ENCODE measurements around the gene NBPF12. TPM values are rescaled to one million over a fixed set of nuclear protein-coding genes. Genes with fewer than 3 reads are reported as not detected.
"Not testable (repeated sequence)": the region's sequence is repeated elsewhere in the genome, so short reads cannot be mapped to it uniquely, and the experiment has no call there.

The NBPF12 gene
- total and polyA plus RNA-seq, 8 donors, result 6.0 to 217 (median 27.0) TPM

GRCh38 chr1:146934390-146935223 lies 3.5 kb upstream of the NBPF12 start:
- H3K4me1 ChIP-seq; H3K36me3 ChIP-seq; H3K4me3 ChIP-seq; H3K9me3 ChIP-seq; intact Hi-C loops (cut with DNase I; ENCODE audit: low total_unique reads); H3K27ac ChIP-seq; H3K27me3 ChIP-seq: not testable (repeated sequence)
- DNase-seq, result peak in 1 of 2 donors; percentile 9
- WGBS, 5 donors, result 33 to 43% (median 36%) methylated on average over 1 to 7 of the region's 8 CpGs

DNA sequence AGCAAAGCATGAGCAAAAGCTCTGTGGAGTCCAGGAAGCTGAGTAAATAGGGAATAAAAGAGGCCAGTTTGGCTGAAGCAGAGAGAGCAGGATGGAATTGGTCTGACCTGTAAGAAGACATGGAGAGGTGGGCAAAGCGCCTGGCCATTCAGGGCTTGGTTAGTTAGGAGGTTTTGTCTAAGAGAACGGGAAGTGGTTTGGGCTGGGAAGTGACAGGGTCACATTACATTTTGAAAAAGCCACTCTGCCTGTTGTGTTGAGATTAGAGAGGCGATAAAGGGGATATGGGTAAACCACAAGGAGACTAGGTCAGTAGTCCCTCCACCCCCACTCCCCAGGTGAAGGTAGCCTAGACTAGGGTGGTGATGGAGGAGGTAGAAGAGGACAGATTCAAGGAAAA lies 662 bp upstream of the NBPF12 start:
- H3K36me3 ChIP-seq; H3K4me3 ChIP-seq; H3K27me3 ChIP-seq; H3K9me3 ChIP-seq; DNase-seq; H3K27ac ChIP-seq; intact Hi-C loops (cut with DNase I; ENCODE audit: low total_unique reads): not testable (repeated sequence)
- peaks cover 0 to 11% (median 2%) of the 10 kb centered on the region in 4 donors for H3K4me1 ChIP-seq
- 67 to 81% (median 69%) methylated on average over 2 to 3 of the region's 3 CpGs; no CpG with 5 or more reads in 2 of the 5 donors for WGBS, 5 donors

DNA sequence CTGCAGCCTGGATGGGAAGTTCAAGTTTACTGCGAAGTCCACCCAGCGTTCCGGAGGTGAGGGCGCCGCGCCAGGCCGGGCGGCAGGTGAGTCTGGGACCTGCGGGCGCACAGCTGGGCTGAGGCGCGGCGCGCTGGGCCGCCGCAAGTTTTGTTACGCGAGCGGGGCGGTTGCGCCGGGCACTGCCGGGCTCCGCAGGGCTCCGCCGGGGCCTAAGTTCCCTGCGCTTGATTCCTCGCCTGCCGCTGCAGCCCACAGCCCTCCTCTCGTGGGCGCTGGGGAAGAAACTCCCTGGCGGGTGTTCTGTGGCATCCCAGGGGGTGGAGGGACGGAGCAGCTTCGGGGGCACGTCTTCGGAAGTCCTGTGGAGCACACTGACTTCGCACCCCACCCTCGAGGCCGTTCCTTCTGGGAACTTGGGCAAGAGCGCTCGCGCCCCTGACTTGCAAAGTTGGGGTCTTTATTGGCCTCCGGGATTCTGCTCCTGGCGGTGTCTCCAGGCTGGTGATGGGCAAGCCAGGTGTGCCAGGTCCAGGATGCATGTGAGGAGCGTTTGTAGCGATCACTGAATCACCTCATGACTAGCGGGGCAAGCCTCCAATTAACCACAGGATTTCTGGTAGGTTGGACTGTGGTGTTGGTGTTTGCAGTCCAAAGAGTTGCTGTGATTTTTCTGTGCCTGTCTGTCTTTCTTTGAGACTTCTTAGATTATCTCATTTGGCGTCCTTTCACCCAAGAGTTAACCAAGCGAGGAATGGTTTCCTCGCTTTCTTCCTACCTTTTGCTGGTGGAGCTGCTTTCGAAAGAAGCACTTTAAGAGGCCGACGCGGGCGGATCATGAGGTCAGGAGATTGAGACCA lies 1.0 kb downstream of the NBPF12 start:
- H3K36me3 ChIP-seq; intact Hi-C loops (cut with DNase I; ENCODE audit: low total_unique reads); H3K9me3 ChIP-seq; H3K27me3 ChIP-seq: not testable (repeated sequence)
- Histone ChIP-seq H3K4me1 (peaks cover 0 to 11% (median 2%) of the 10 kb centered on the region in 4 donors), H3K27ac (peak overlapping the region; percentile 71 to 92 (median 91)), H3K4me3 (peak overlapping the region; percentile 78 to 85 (median 81))
- 3 to 21% (median 6%) methylated on average over 8 to 55 of the region's 55 CpGs for whole genome bisulfite sequencing, 5 donors
- peak; percentile 66 to 70 for DNase-seq

DNA sequence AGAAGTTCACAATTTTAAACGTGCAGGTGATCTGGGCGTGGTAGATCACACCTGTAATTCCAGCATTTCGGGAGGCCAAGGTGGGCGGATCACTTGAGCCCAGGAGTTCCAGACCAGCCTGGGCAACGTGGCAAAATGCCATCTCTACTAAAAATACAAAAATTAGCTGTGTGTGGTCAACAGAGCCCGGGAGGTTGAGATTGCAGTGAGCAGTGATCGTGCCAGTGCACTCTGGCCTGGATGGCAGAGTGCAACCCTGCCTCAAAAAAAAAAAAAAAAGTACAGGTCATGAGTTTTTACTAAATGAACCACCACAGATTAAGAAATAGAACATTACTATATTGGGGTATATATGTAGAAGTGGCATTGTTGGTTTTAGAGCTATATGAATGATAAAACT lies 2.2 kb downstream of the NBPF12 start:
- peak overlapping the region in 1 of 4 donors; percentile 82 for H3K4me3 ChIP-seq
- DNase-seq; intact Hi-C loops (cut with DNase I; ENCODE audit: low total_unique reads); H3K9me3 ChIP-seq; H3K27ac ChIP-seq; H3K27me3 ChIP-seq: not testable (repeated sequence)
- 18 to 27% (median 26%) methylated on average over 2 to 4 of the region's 7 CpGs for WGBS, 5 donors
- peaks cover 0 to 10% (median 5%) of the 10 kb centered on the region in 4 donors for H3K36me3 ChIP-seq
- peaks cover 0 to 11% (median 2%) of the 10 kb centered on the region in 4 donors for H3K4me1 ChIP-seq

DNA sequence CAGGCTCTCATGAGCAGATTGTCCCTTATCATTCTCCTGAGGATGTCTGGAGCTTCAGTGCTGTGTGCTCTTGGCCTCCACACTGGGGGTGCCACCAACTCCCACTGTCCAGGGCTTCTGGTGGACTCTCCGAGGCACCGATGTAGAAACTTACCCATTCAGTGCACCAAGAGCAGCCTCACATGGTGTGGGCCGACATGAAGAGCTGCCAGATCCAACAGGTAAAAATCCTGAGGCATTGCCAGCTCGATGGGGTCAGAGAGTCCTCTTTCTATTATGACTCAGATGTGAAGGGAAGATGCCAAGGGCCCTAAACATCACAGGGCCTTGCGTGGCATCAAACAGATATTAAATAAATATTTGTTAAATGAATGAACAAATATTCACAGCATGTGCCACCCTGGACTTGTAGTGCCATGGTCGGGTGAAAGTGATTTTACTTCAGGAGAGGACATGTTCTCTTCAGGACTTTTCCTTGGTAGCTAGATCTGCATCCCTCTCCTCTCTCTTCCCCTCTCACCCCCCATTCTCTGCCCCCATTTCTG lies 5.3 kb downstream of the NBPF12 start:
- 58 to 76% (median 69%) methylated on average over 3 to 6 of the region's 6 CpGs for WGBS, 5 donors

DNA sequence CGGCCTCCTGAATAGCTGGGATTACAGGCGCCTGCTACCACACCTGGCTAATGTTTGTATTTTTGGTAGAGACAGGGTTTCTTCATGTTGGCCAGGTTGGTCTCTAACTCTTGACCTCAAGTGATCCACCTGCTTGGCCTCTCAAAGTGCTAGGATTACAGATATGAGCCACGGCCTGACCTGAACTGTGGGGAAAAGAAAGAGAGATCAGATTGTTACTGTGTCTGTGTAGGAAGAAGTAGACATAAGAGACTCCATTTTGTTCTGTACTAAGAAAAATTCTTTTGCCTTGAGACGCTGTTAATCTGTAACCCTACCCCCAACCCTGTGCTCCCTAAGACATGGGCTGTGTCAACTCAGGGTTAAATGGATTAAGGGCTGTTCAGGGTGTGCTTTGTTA lies 10.0 kb downstream of the NBPF12 start:
- H3K9me3 ChIP-seq; H3K4me3 ChIP-seq; H3K27ac ChIP-seq; H3K27me3 ChIP-seq; H3K4me1 ChIP-seq; intact Hi-C loops (cut with DNase I; ENCODE audit: low total_unique reads); DNase-seq: not testable (repeated sequence)
- peaks cover 0 to 35% (median 19%) of the 10 kb centered on the region in 4 donors for H3K36me3 ChIP-seq
- 90 to 97% (median 91%) methylated on average over 3 of the region's 4 CpGs for WGBS, 5 donors

More for the DNA sequence above, 5.3 kb downstream of the NBPF12 start:
- H3K9me3 ChIP-seq; H3K27me3 ChIP-seq; intact Hi-C loops (cut with DNase I; ENCODE audit: low total_unique reads); DNase-seq; H3K4me3 ChIP-seq; H3K27ac ChIP-seq: not testable (repeated sequence)
- H3K4me1 ChIP-seq, result peaks cover 0 to 11% (median 4%) of the 10 kb centered on the region in 4 donors
- peaks cover 0 to 21% (median 9%) of the 10 kb centered on the region in 4 donors for H3K36me3 ChIP-seq

DNA sequence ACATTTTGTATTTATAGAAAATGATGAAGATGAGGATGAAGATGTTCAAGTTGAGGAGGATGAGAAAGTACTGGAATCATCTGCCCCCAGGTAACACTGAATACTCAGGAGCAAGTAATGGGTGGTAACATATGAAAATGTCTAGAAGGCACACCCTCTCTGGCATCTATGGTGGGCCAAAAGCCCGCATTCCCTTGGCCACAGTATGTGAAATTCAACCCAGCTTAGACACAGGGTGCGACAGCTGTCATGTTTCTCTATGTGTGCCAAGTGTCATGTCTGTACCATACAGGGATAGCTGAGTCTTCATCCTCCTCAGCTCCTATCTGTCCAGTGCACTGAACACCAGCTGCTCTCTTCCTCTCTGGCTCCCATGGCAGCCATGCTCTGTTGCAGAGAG lies 26.2 kb downstream of the NBPF12 start:
- DNase-seq; H3K27ac ChIP-seq; intact Hi-C loops (cut with DNase I; ENCODE audit: low total_unique reads); H3K4me1 ChIP-seq; H3K27me3 ChIP-seq; H3K9me3 ChIP-seq; H3K4me3 ChIP-seq: not testable (repeated sequence)
- peaks cover 2 to 49% (median 41%) of the 10 kb centered on the region in 4 donors for H3K36me3 ChIP-seq
- WGBS, 5 donors, result 75 to 100% (median 84%) methylated on average over 1 to 2 of the region's 2 CpGs

DNA sequence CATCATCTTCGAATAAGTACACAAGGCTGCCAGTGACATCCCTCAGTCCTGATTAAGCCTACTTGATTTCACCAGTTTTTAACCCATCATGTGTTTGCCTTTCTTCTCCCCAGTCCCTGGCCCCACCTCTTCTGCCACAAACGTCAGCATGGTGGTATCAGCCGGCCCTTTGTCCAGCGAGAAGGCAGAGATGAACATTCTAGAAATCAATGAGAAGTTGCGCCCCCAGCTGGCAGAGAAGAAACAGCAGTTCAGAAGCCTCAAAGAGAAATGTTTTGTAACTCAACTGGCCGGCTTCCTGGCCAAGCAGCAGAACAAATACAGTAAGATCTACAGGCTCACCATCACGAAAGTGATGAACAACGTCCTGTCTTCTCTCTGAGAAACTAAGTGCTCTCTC lies 28.2 kb downstream of the NBPF12 start:
- H3K27ac ChIP-seq; H3K4me3 ChIP-seq; H3K4me1 ChIP-seq; H3K27me3 ChIP-seq; H3K9me3 ChIP-seq; intact Hi-C loops (cut with DNase I; ENCODE audit: low total_unique reads); DNase-seq: not testable (repeated sequence)
- peaks cover 6 to 60% (median 51%) of the 10 kb centered on the region in 4 donors for H3K36me3 ChIP-seq
- WGBS, 5 donors, result 23 to 38% (median 29%) methylated on average over 5 to 7 of the region's 8 CpGs
- TF ChIP-seq CTCF (IDR thresholded peaks at IDR 0.05), result peak in 2 of 7 experiments; percentile 16 to 17

DNA sequence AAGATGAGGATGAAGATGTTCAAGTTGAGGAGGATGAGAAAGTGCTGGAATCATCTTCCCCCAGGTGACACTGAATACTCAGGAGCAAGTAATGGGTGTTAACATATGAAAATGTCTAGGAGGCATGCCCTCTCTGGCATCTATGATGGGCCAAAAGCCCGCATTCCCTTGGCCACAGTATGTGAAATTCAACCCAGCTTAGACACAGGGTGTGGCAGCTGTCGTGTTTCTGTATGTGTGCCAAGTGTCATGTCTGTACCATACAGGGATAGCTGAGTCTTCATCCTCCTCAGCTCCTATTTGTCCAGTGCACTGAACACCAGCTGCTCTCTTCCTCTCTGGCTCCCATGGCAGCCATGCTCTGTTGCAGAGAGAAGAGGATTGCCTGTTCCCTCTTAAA lies 32.5 kb downstream of the NBPF12 start:
- H3K4me3 ChIP-seq; H3K9me3 ChIP-seq; H3K27ac ChIP-seq; intact Hi-C loops (cut with DNase I; ENCODE audit: low total_unique reads); DNase-seq; H3K27me3 ChIP-seq; H3K4me1 ChIP-seq: not testable (repeated sequence)
- H3K36me3 ChIP-seq, result peaks cover 10 to 53% (median 31%) of the 10 kb centered on the region in 4 donors
- 69 to 100% (median 76%) methylated on average over 2 of the region's 2 CpGs for WGBS, 5 donors

DNA sequence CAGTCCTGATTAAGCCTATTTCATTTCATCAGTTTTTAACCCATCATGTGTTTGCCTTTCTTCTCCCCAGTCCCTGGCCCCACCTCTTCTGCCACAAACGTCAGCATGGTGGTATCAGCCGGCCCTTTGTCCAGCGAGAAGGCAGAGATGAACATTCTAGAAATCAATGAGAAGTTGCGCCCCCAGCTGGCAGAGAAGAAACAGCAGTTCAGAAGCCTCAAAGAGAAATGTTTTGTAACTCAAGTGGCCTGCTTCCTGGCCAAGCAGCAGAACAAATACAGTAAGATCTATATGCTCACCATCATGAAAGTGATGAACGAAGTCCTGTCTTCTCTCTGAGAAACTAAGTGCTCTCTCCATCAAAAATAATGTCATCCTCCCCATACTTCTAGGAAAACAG lies 34.6 kb downstream of the NBPF12 start:
- H3K9me3 ChIP-seq; DNase-seq; H3K27ac ChIP-seq; H3K27me3 ChIP-seq; H3K4me1 ChIP-seq; H3K4me3 ChIP-seq; intact Hi-C loops (cut with DNase I; ENCODE audit: low total_unique reads): not testable (repeated sequence)
- H3K36me3 ChIP-seq, result peaks cover 10 to 43% (median 30%) of the 10 kb centered on the region in 4 donors
- 22 to 60% (median 54%) methylated on average over 3 to 4 of the region's 5 CpGs for WGBS, 5 donors

Data from stomach (tissue), 9 donors.